Endothelial cell of umbilical vein (primary cell): ENCODE measurements around the gene PET100. TPM values are rescaled to one million over a fixed set of nuclear protein-coding genes. Genes with fewer than 3 reads are reported as not detected.

Source experiments
- BruUV-seq: library from RNA; stranded (reverse); fragments of 400-500 nt; replicated peaks from 2 replicates; lab custom pipeline; 2021; lab: Mats Ljungman, UMichigan
- CTCF ChIA-PET: fragments of 300-600, 350-600 bp; sonication (Branson Sonifier 250); formaldehyde crosslinking; loops from one replicate; lab custom pipeline; 2021; ENCODE audit warnings: antibody characterized with exemption, inconsistent platforms; lab: Charles Lee
- POLR2A ChIA-PET: fragments of 300-600, 350-600 bp; sonication (Branson Sonifier 250); formaldehyde crosslinking; loops from one replicate; lab custom pipeline; 2021; ENCODE audit warnings: antibody characterized with exemption, inconsistent platforms; lab: Charles Lee
- DNase-seq: peaks from one replicate; pipeline ENCODE4 v3.0.0-alpha.2; 2011; ENCODE audit warnings: low read depth, low spot score
- FAIRE-seq: peaks from 2 replicates; lab custom pipeline; 2011; peaks lifted over from hg19 to GRCh38; lab: Jason Lieb, UNC
- H2AFZ ChIP-seq: 2 replicates; pipeline ENCODE4 v1.6.0; 2012; ENCODE audit warnings: low read depth, low read length, control low read depth, inconsistent platforms
- H3K27ac ChIP-seq: 2 replicates; pipeline ENCODE4 v1.5.1; 2011; ENCODE audit warnings: low read depth, mild to moderate bottlenecking, control low read depth, low read length, moderate library complexity; ENCODE audit not compliant: insufficient read depth
- H3K27me3 ChIP-seq, 2 experiments: 2 replicates each; pipeline versions ENCODE4 v1.6.0 to v1.6.1; 2011; ENCODE audit warnings: low read length in 2 of 2, mixed read lengths in 1 of 2; ENCODE audit not compliant: control insufficient read depth in 2 of 2, insufficient read depth in 2 of 2
- H3K36me3 ChIP-seq, 2 experiments: 2 replicates in 1 of 2; 3 replicates in 1 of 2; pipeline ENCODE4 v1.5.1; 2011; ENCODE audit warnings: low read length in 2 of 2, mild to moderate bottlenecking in 1 of 2, moderate library complexity in 1 of 2; ENCODE audit not compliant: control insufficient read depth in 2 of 2, insufficient read depth in 2 of 2; ENCODE audit errors: extremely low read depth in 1 of 2
- H3K4me1 ChIP-seq: 3 replicates; pipeline ENCODE4 v1.5.1; 2011; ENCODE audit warnings: mild to moderate bottlenecking, low read length; ENCODE audit not compliant: control insufficient read depth, insufficient read depth; ENCODE audit errors: extremely low read depth
- H3K4me2 ChIP-seq: 2 replicates; pipeline ENCODE4 v1.6.1; 2011; ENCODE audit warnings: low read length, control low read depth, mixed read lengths; ENCODE audit not compliant: insufficient read depth
- H3K4me3 ChIP-seq, 3 experiments: fragments of 200-600 bp in 1 of 3; sonication (generic), shearing (Covaris generic) in 1 of 3; replicated peaks in 1 of 3; 2 replicates each; pipeline ENCODE4 v1.5.1; 2011 to 2016; ENCODE audit warnings: control low read depth in 3 of 3, low read length in 3 of 3, mild to moderate bottlenecking in 2 of 3, inconsistent platforms in 1 of 3, low read depth in 1 of 3, moderate library complexity in 1 of 3; ENCODE audit not compliant: insufficient read depth in 1 of 3
- H3K79me2 ChIP-seq: 2 replicates; pipeline ENCODE4 v1.6.0; 2012; ENCODE audit warnings: low read length, inconsistent platforms; ENCODE audit not compliant: control insufficient read depth, insufficient read depth
- H3K9ac ChIP-seq: replicated peaks from 2 replicates; pipeline ENCODE3; 2011; ENCODE audit warnings: low read length, control low read depth; ENCODE audit not compliant: insufficient read depth; ENCODE audit errors: extremely low read depth
- H3K9me1 ChIP-seq: replicated peaks from 3 replicates; pipeline ENCODE4 v1.6.0; 2011; ENCODE audit warnings: mild to moderate bottlenecking, low read length; ENCODE audit not compliant: control insufficient read depth, insufficient read depth; ENCODE audit errors: extremely low read depth
- H3K9me3 ChIP-seq: replicated peaks from 2 replicates; pipeline ENCODE4 v1.5.1; 2012; ENCODE audit warnings: low read length, inconsistent platforms; ENCODE audit not compliant: control insufficient read depth, insufficient read depth
- H4K20me1 ChIP-seq: replicated peaks from 2 replicates; pipeline ENCODE3; 2011; ENCODE audit warnings: mild to moderate bottlenecking, low read length; ENCODE audit not compliant: control insufficient read depth, insufficient read depth; ENCODE audit errors: extremely low read depth
- EZH2 ChIP-seq: IDR thresholded peaks from 2 replicates; pipeline ENCODE4 v1.6.1; 2012; ENCODE audit warnings: borderline replicate concordance, low read depth, mild to moderate bottlenecking, moderate library complexity, low read length, inconsistent platforms; ENCODE audit not compliant: severe bottlenecking
- FOS ChIP-seq: IDR thresholded peaks from 2 replicates; pipeline ENCODE4 v1.6.1; 2011; ENCODE audit warnings: mild to moderate bottlenecking, low read length, moderate library complexity, borderline replicate concordance; ENCODE audit not compliant: insufficient read depth
- GATA2 ChIP-seq: IDR thresholded peaks from 2 replicates; pipeline ENCODE4 v1.7.0; 2011; ENCODE audit warnings: low read depth, mild to moderate bottlenecking, moderate library complexity, mixed read lengths, low read length; ENCODE audit not compliant: insufficient read length, insufficient read depth
- JUN ChIP-seq: IDR thresholded peaks from 2 replicates; pipeline ENCODE4 v1.6.1; 2011; ENCODE audit warnings: borderline replicate concordance, low read depth; ENCODE audit not compliant: insufficient read length, insufficient read depth
- MYC ChIP-seq: IDR thresholded peaks from one replicate; pipeline ENCODE4 v1.6.1; 2011; ENCODE audit warnings: mild to moderate bottlenecking, low read depth, low read length
- POLR2A ChIP-seq: IDR thresholded peaks from 2 replicates; pipeline ENCODE4 v1.6.1; 2012; ENCODE audit warnings: low read depth, mild to moderate bottlenecking, control low read depth, low read length
- POLR2AphosphoS5 ChIP-seq: IDR thresholded peaks from 2 replicates; pipeline ENCODE4 v1.6.1; 2012; ENCODE audit warnings: low read depth, mild to moderate bottlenecking, control low read depth, low read length, moderate library complexity; ENCODE audit not compliant: insufficient read depth
- dilution Hi-C: fragments of 300-500 bp; cut with MboI; formaldehyde crosslinking; loops from one replicate; pipeline ENCODE4 v1.15.0; 2019; ENCODE audit warnings: low sequenced_read_pairs; ENCODE audit not compliant: extremely low pct_ligation_motif_present
- intact Hi-C: fragments of 100-400 bp; cut with micrococcal nuclease; formaldehyde crosslinking; loops from one replicate; pipeline ENCODE4 v1.10.0; 2022
- polyA plus RNA-seq, 4 experiments: library from polyadenylated mRNA; depleted of rRNA in 3 of 4; stranded (reverse) in 3 of 4; unstranded in 1 of 4; fragments of >200 nt; gene quantifications; 2 replicates each; pipeline versions ENCODE4 v1.2.1 to v1.2.3, GENCODE V29; 2011 to 2012; ENCODE audit warnings: missing spikeins in 1 of 4
- total RNA-seq: library from RNA; stranded (reverse); gene quantifications from 2 replicates; pipeline ENCODE4 v1.2.3, GENCODE V29; 2021
- TF ChIP-seq, protein P1 (sequence below), 2 donors: IDR thresholded peaks; 1 replicate in 1 of 2; 2 replicates in 1 of 2; pipeline ENCODE4 v1.5.1; 2011; ENCODE audit warnings: low read length in 2 of 2, mild to moderate bottlenecking in 2 of 2, moderate library complexity in 2 of 2, control low read depth in 1 of 2, inconsistent platforms in 1 of 2, low read depth in 1 of 2; ENCODE audit not compliant: insufficient read depth in 1 of 2; ENCODE audit errors: extremely low read depth in 1 of 2
- TF ChIP-seq, protein P2 (sequence below): IDR thresholded peaks from 2 replicates; pipeline ENCODE4 v1.6.1; 2011; ENCODE audit not compliant: insufficient read depth, insufficient read length

The PET100 gene
- total and polyA plus RNA-seq, 2 donors (not counting 3 experiments of a cell fraction or from before 2014, with no cell fraction given): 55.0 to 172 TPM

DNA sequence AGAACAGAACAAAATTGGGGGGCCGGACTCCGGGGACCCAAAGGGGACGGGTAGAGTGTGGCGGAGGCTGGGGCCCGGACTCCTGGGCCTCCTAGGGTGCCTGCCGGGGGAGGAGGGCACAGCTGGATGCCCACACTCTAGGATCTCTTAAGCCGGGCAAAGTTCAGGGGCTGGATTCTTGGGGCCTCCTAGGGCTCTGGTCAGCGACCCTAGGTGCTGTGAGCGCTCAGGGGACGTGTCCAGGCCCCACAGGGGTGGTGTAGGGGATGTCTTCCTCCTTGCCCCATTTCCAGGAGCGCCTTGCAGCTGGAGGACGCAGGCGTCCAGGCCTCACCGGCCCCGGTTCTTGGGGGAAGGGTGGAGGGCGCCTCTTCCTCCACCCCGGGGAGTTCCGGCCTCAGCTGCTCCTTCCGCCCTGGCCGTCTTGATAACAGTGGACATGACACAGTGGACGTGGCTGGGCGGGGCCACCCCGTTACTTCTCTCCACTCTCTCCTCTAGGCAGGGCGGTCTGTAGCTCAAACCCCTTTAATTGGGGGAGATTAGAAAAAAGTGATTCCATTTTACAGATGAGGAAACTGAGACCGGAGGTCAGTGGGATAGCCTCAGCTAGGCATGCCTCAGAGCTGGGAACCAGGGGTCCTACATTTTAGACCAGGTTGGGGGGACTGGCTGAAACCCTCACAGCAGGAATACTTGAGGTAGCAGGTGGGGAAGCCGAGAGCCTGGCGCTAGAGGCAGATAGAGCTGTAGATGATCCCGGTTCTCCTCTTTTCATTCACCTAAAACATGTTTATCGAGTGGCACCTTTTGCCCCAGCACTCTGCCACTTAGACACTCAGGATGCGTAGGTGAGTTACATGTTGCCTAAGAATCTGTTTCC is 8.0 kb downstream of the PET100 start:
- peak overlapping the region; percentile 44 for H2AFZ ChIP-seq
- intact Hi-C loops: loop anchor here (1.0 kb wide), 1 partner anchor 8 kb away; the partner anchor contains the start of genes PET100 and XAB2
- FAIRE-seq (peak; percentile 69), DNase-seq (peak; percentile 22)
- H3K9me3 ChIP-seq: no peaks in the 10 kb centered on the region
- ChIA-PET POLR2A (no interaction called here), CTCF (interaction anchor here (0.8 to 1.3 kb wide), 4 partner anchors 8 to 232 kb away, joined by 3 to 4 read pairs (median 3); partner anchors contain the start of genes PET100, TRAPPC5 and XAB2)
- peak overlapping the region; percentile 32 for H3K4me2 ChIP-seq
- peak overlapping the region; percentile 58 for H3K27ac ChIP-seq
- no peaks in the 10 kb centered on the region for H3K79me2 ChIP-seq
- peaks cover 7% of the 10 kb centered on the region for H3K4me1 ChIP-seq
- TSS peak; percentile 38 for BruUV-seq
- H3K36me3 ChIP-seq: no peaks in the 10 kb centered on the region
- H4K20me1 ChIP-seq: no peaks in the 10 kb centered on the region
- H3K9me1 ChIP-seq: no peaks in the 10 kb centered on the region
- dilution Hi-C loops: no loop called here
- peak overlapping the region; percentile 42 to 62 (median 61) for H3K4me3 ChIP-seq
- H3K9ac ChIP-seq: peak overlapping the region; percentile 49
- TF ChIP-seq POLR2AphosphoS5: peak; percentile 11
- TF ChIP-seq POLR2A: no peak
- H3K27me3 ChIP-seq: no peaks in the 10 kb centered on the region

DNA sequence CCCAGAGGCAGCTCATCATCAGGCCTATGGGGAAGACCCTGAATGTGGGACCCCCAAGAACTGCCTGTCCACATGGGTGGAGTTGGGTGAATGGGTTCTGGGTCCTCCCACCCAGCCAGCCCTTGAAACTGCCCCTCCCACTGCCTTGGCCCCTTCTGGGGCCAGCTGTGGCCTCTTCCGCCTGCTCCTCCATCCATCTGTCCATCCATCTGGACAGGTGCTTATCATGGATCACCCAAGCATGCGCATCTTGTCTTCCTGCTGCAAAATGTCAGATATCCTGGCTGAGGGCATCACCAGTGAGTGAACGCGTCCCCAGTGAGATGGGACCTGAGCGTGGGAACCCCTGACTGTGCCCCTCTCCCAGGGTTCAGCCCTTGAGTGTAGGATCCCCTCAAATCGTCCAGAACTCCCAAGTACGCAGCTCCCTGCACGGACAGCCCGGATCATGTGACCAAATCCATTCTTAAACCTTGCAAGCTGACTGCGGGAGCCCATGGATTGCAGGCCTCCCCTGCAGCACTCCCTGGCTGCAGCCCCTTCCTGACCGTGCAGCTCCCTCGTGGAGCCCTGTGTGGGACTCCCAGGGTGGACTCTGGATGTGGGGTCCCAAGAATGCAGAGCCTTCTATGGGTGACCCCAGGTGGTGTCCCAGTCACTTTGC is 9.3 kb downstream of the PET100 start:
- Histone ChIP-seq H3K9ac (no peak overlapping the region), H3K27me3 (no peaks in the 10 kb centered on the region), H3K27ac (no peak overlapping the region), H2AFZ (no peak overlapping the region), H3K79me2 (no peaks in the 10 kb centered on the region), H3K9me1 (no peaks in the 10 kb centered on the region), H3K36me3 (no peaks in the 10 kb centered on the region), H3K9me3 (no peaks in the 10 kb centered on the region), H3K4me2 (no peak overlapping the region), H3K4me1 (peaks cover 7% of the 10 kb centered on the region), H4K20me1 (no peaks in the 10 kb centered on the region), H3K4me3 (no peak overlapping the region)
- ChIA-PET CTCF (interaction anchor here (1.3 kb wide), 1 partner anchor 9 kb away, joined by 4 read pairs; the partner anchor contains the start of genes PET100 and XAB2), POLR2A (no interaction called here)
- no TSS peak for BruUV-seq
- no peak for FAIRE-seq
- DNase-seq: no peak
- intact Hi-C loops: no loop called here
- dilution Hi-C loops: no loop called here
- TF ChIP-seq JUN (no peak), GATA2 (no peak), EZH2 (no peak), FOS (no peak), POLR2A (no peak), POLR2AphosphoS5 (no peak), MYC (no peak)
- TF ChIP-seq, protein P1, sequence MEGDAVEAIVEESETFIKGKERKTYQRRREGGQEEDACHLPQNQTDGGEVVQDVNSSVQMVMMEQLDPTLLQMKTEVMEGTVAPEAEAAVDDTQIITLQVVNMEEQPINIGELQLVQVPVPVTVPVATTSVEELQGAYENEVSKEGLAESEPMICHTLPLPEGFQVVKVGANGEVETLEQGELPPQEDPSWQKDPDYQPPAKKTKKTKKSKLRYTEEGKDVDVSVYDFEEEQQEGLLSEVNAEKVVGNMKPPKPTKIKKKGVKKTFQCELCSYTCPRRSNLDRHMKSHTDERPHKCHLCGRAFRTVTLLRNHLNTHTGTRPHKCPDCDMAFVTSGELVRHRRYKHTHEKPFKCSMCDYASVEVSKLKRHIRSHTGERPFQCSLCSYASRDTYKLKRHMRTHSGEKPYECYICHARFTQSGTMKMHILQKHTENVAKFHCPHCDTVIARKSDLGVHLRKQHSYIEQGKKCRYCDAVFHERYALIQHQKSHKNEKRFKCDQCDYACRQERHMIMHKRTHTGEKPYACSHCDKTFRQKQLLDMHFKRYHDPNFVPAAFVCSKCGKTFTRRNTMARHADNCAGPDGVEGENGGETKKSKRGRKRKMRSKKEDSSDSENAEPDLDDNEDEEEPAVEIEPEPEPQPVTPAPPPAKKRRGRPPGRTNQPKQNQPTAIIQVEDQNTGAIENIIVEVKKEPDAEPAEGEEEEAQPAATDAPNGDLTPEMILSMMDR (IDR thresholded peaks at IDR 0.05; ENCODE audit: extremely low read depth in 1 of 2, insufficient read depth in 1 of 2, low read depth in 1 of 2, low read length in 2 of 2): no peak
- TF ChIP-seq, protein P2, sequence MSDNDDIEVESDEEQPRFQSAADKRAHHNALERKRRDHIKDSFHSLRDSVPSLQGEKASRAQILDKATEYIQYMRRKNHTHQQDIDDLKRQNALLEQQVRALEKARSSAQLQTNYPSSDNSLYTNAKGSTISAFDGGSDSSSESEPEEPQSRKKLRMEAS: no peak
